Measurements from ENCODE around the gene HSD17B1.
A peak's percentile ranks its signal among the peaks of the same experiment; 100 is the strongest.

The HSD17B1 gene

GRCh38 chr17:42518755-42519545, 33.8 kb upstream of the HSD17B1 start:
- Mint-ChIP-seq H3K9me3 (no peaks in the 10 kb centered on the region), H3K27ac (no peak overlapping the region), H3K4me3 (no peak overlapping the region), H3K36me3 (ENCODE audit: low read depth) (no peaks in the 10 kb centered on the region), H3K27me3 (ENCODE audit: low read depth) (peaks cover 8% of the 10 kb centered on the region), H3K4me1 (ENCODE audit: low read depth) (peaks cover 8% of the 10 kb centered on the region)
- DNase-seq (ENCODE audit: low spot score) = no peak

- DNase-seq (ENCODE audit: low spot score) = no peak
- Mint-ChIP-seq H3K4me3 (no peak overlapping the region), H3K4me1 (ENCODE audit: low read depth) (peaks cover 8% of the 10 kb centered on the region), H3K27ac (no peak overlapping the region), H3K9me3 (no peaks in the 10 kb centered on the region), H3K36me3 (ENCODE audit: low read depth) (no peaks in the 10 kb centered on the region), H3K27me3 (ENCODE audit: low read depth) (peaks cover 8% of the 10 kb centered on the region)
These were observed 32.9 kb upstream of the HSD17B1 start for GRCh38 chr17:42519546-42520491.

- H3K4me1 Mint-ChIP-seq (ENCODE audit: low read depth) = peaks cover 8% of the 10 kb centered on the region
- H3K9me3 Mint-ChIP-seq = no peaks in the 10 kb centered on the region
- no peak overlapping the region for H3K4me3 Mint-ChIP-seq
- DNase-seq (ENCODE audit: low spot score) = no peak
- peaks cover 8% of the 10 kb centered on the region for H3K27me3 Mint-ChIP-seq (ENCODE audit: low read depth)
- no peak overlapping the region for H3K27ac Mint-ChIP-seq
- no peaks in the 10 kb centered on the region for H3K36me3 Mint-ChIP-seq (ENCODE audit: low read depth)
These were observed 32.2 kb upstream of the HSD17B1 start for GRCh38 chr17:42520540-42520951.

- no peaks in the 10 kb centered on the region for H3K36me3 Mint-ChIP-seq (ENCODE audit: low read depth)
- no peaks in the 10 kb centered on the region for H3K9me3 Mint-ChIP-seq
- peaks cover 8% of the 10 kb centered on the region for H3K27me3 Mint-ChIP-seq (ENCODE audit: low read depth)
- H3K4me1 Mint-ChIP-seq (ENCODE audit: low read depth) = peaks cover 8% of the 10 kb centered on the region
- H3K27ac Mint-ChIP-seq = no peak overlapping the region
- DNase-seq (ENCODE audit: low spot score) = no peak
- H3K4me3 Mint-ChIP-seq = no peak overlapping the region
These were observed 31.7 kb upstream of the HSD17B1 start for GRCh38 chr17:42521036-42521435.

- peaks cover 8% of the 10 kb centered on the region for H3K27me3 Mint-ChIP-seq (ENCODE audit: low read depth)
- no peaks in the 10 kb centered on the region for H3K36me3 Mint-ChIP-seq (ENCODE audit: low read depth)
- H3K4me3 Mint-ChIP-seq = no peak overlapping the region
- H3K9me3 Mint-ChIP-seq = no peaks in the 10 kb centered on the region
- H3K27ac Mint-ChIP-seq = no peak overlapping the region
- no peak for DNase-seq (ENCODE audit: low spot score)
- peaks cover 8% of the 10 kb centered on the region for H3K4me1 Mint-ChIP-seq (ENCODE audit: low read depth)
These were observed 31.0 kb upstream of the HSD17B1 start for GRCh38 chr17:42521666-42522262.

GRCh38 chr17:42522263-42522790, 30.4 kb upstream of the HSD17B1 start:
- Mint-ChIP-seq H3K9me3 (no peaks in the 10 kb centered on the region), H3K27ac (no peak overlapping the region), H3K4me3 (no peak overlapping the region)

GRCh38 chr17:42522798-42523278, 29.9 kb upstream of the HSD17B1 start:
- H3K4me1 Mint-ChIP-seq (ENCODE audit: low read depth) = peaks cover 9% of the 10 kb centered on the region

More at GRCh38 chr17:42522263-42522790, 30.4 kb upstream of the HSD17B1 start:
- H3K36me3 Mint-ChIP-seq (ENCODE audit: low read depth) = no peaks in the 10 kb centered on the region
- H3K27me3 Mint-ChIP-seq (ENCODE audit: low read depth) = peaks cover 8% of the 10 kb centered on the region
- no peak for DNase-seq (ENCODE audit: low spot score)
- peaks cover 9% of the 10 kb centered on the region for H3K4me1 Mint-ChIP-seq (ENCODE audit: low read depth)

GRCh38 chr17:42525221-42525620, 27.5 kb upstream of the HSD17B1 start:
- no peaks in the 10 kb centered on the region for H3K9me3 Mint-ChIP-seq
- H3K36me3 Mint-ChIP-seq (ENCODE audit: low read depth) = no peaks in the 10 kb centered on the region
- H3K4me3 Mint-ChIP-seq = no peak overlapping the region
- H3K27me3 Mint-ChIP-seq (ENCODE audit: low read depth) = peaks cover 8% of the 10 kb centered on the region
- no peak overlapping the region for H3K27ac Mint-ChIP-seq
- DNase-seq (ENCODE audit: low spot score) = no peak
- H3K4me1 Mint-ChIP-seq (ENCODE audit: low read depth) = peaks cover 21% of the 10 kb centered on the region

More at GRCh38 chr17:42522798-42523278, 29.9 kb upstream of the HSD17B1 start:
- H3K4me3 Mint-ChIP-seq = no peak overlapping the region
- no peaks in the 10 kb centered on the region for H3K36me3 Mint-ChIP-seq (ENCODE audit: low read depth)
- no peaks in the 10 kb centered on the region for H3K9me3 Mint-ChIP-seq
- H3K27ac Mint-ChIP-seq = no peak overlapping the region
- peaks cover 8% of the 10 kb centered on the region for H3K27me3 Mint-ChIP-seq (ENCODE audit: low read depth)
- DNase-seq (ENCODE audit: low spot score) = no peak

GRCh38 chr17:42526031-42526444, 26.7 kb upstream of the HSD17B1 start:
- DNase-seq (ENCODE audit: low spot score) = no peak
- no peak overlapping the region for H3K4me3 Mint-ChIP-seq

GRCh38 chr17:42527932-42528331, 24.8 kb upstream of the HSD17B1 start:
- DNase-seq (ENCODE audit: low spot score) = no peak
- Mint-ChIP-seq H3K4me3 (no peak overlapping the region), H3K36me3 (ENCODE audit: low read depth) (no peaks in the 10 kb centered on the region), H3K4me1 (ENCODE audit: low read depth) (peaks cover 32% of the 10 kb centered on the region), H3K27ac (no peak overlapping the region), H3K27me3 (ENCODE audit: low read depth) (no peaks in the 10 kb centered on the region), H3K9me3 (no peaks in the 10 kb centered on the region)

More at GRCh38 chr17:42526031-42526444, 26.7 kb upstream of the HSD17B1 start:
- Mint-ChIP-seq H3K27ac (no peak overlapping the region), H3K9me3 (no peaks in the 10 kb centered on the region), H3K4me1 (ENCODE audit: low read depth) (peaks cover 26% of the 10 kb centered on the region), H3K27me3 (ENCODE audit: low read depth) (peaks cover 6% of the 10 kb centered on the region), H3K36me3 (ENCODE audit: low read depth) (no peaks in the 10 kb centered on the region)

- Mint-ChIP-seq H3K27ac (no peak overlapping the region), H3K9me3 (no peaks in the 10 kb centered on the region), H3K4me1 (ENCODE audit: low read depth) (peaks cover 27% of the 10 kb centered on the region), H3K27me3 (ENCODE audit: low read depth) (peaks cover 6% of the 10 kb centered on the region), H3K4me3 (no peak overlapping the region), H3K36me3 (ENCODE audit: low read depth) (no peaks in the 10 kb centered on the region)
- no peak for DNase-seq (ENCODE audit: low spot score)
These were observed 23.7 kb upstream of the HSD17B1 start for GRCh38 chr17:42529061-42529460.

GRCh38 chr17:42530952-42531454, 21.7 kb upstream of the HSD17B1 start:
- no peak for DNase-seq (ENCODE audit: low spot score)
- Mint-ChIP-seq H3K9me3 (no peaks in the 10 kb centered on the region), H3K4me1 (ENCODE audit: low read depth) (peaks cover 33% of the 10 kb centered on the region), H3K27ac (no peak overlapping the region), H3K36me3 (ENCODE audit: low read depth) (no peaks in the 10 kb centered on the region), H3K4me3 (peak overlapping the region; percentile 9), H3K27me3 (ENCODE audit: low read depth) (peaks cover 6% of the 10 kb centered on the region)

Data from T-helper 2 cell treated with Interferon-gamma antibody and Interleukin-4, amounts not matched to agents 5 μg/mL and 100 μg/mL, for 36 hours (primary cell).